Uterine smooth muscle cell (primary cell): ENCODE measurements around the gene ANKRD65. TPM values are rescaled to one million over a fixed set of nuclear protein-coding genes. Genes with fewer than 3 reads are reported as not detected.

Experiments used
- total RNA-seq: library from RNA; depleted of rRNA; stranded (reverse); fragments of >200 nt; gene quantifications from 2 replicates; pipeline ENCODE4 v1.2.3, GENCODE V29; 2014

The ANKRD65 gene
- total RNA-seq, result 0.77 and 0.87 TPM in 2 replicates

GRCh38 chr1:1421147-1421906 is at the start of gene ANKRD65:
Gene ANKRD65 (minus strand): TSS chr1:1421276. CDS start chr1:1421005, 271 bp downstream.

GRCh38 chr1:1449099-1449739 is 28.1 kb upstream of the ANKRD65 start, which contains the start of gene ATAD3C:
Gene ATAD3C (plus strand): TSS chr1:1449689. CDS start chr1:1450684, 995 bp downstream.

DNA sequence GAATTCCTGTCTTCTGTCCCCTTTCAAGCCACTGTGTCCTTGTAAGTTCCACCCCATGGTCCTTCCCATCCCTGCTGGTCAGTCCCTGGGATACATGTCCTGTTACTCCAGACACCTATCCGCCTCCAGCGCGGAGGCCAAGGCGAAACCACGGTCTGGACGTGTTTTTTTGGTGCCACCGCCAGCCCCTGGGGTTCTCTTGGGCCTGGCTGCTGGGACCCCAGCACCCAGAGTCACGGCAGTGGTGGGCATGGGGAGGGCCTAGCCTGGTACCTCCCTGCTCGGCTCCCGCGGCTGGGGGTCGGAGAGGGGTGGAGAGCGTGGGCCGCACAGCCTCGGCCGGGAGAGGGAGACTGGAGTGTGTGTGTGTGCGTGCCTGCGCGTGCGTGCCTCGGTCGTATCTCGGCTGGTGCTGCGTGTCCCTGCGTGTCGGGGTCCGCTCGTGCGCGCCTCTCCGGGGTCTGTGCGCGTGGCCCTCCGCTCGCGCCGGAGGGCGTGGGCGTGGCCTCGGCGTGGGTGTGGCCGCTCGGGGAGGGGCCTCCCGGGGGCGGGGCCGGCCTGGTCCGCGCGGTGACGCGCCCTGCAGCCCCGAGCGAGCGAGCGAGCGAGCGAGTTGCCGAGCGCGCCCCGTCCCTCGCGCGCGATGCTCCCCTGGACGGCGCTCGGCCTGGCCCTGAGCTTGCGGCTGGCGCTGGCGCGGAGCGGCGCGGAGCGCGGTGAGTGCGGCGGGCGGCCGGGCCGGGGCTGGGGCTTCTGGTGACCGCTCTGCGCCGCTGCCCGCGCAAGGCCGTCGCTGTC is 14.2 kb upstream of the ANKRD65 start, which contains the start of gene VWA1:
Gene VWA1, plus strand, starts transcription at position 585 of the 798 bp plus-strand sequence. Its CDS starts 59 bp downstream, at position 644.

GRCh38 chr1:1406821-1407635 is 14.0 kb downstream of the ANKRD65 start, which contains the start of gene MRPL20:
Gene MRPL20 (minus strand): TSS chr1:1407293. CDS start chr1:1407217, 76 bp downstream.

DNA sequence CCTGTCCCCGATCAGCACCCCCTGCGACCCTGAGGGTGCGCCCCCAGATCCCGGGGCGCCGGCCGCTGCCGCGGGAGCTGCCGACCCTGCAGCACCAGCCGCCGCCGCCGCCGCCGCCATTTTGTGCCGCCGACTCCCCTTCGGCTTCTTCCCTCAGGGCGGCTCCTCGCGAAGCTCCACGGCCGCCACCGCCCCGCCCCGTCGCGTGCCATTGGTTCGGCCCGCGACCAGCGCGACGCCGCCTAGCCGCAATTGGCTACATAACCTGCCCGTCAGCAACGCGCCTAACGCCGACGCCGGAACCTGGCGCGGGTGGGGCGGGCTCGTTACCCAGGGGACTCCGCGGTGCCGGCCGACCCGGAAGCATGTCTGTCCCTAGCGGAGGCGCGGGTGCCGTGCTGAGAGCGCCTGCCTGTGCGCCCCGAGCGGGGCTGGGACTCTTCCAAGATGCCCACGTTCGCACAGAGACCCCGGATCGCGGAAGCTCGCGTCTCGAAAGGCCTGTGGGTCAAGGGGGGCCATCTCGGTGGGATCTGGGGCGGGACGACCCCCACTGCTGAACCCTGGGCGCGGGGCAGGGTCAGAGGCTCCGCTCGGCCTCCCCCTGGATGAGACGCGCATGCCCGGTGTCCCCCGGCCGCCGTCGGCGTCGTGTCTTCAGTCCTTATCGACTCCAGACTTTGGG is 21.7 kb downstream of the ANKRD65 start, which contains the start of gene CCNL2:
Gene CCNL2, minus strand, starts transcription at position 149 of the 685 bp plus-strand sequence. Its CDS starts 29 bp downstream, at position 120.

DNA sequence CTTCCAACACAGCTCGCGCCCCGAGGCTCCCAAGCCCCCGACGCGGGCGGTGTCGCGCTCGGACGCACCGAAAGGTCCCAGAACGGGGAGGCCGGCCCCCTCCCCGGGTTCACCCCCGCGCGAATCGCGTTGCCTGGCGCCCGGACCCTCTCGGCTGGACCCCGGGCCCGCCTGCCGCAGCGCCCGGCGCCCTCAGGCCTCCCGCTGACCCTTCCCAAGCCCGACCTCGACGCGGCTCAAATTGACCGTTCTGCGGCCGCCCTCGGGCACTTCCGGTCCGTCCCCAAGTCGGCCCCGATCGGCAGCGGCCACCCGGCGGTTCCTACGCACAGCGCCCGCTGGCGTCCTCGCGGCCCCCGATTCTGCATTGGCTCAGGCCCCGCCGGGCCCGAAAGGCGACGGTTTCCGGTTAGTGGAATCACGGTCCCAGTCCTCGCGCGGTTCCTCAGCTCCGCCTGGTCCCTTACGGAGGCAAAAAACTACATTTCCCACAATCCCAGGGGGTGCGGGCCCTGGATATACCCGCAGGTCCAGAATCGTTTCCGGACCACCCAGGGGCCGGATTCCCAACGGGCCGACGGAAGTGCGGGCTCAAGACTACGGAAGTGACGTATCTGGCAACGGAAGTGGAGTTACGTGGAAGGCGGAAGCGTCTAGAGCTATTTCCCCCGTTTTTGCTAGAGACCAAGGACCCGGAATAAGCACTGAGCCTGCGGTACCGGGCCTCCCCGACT is 46.0 kb downstream of the ANKRD65 start, which contains the start of gene AURKAIP1:
Gene AURKAIP1, minus strand, starts transcription at position 279 of the 734 bp plus-strand sequence. CDS start 451 bp downstream, outside the sequence.

Other genes with a start within 250 kb of the ANKRD65 start
- 0.12 TPM in 1 of 2 replicates, not detected in the other for gene TTLL10, start 247.4 kb downstream of the ANKRD65 start, total RNA-seq
- gene TNFRSF18, start 214.7 kb downstream of the ANKRD65 start, total RNA-seq, result 0.12 TPM in 1 of 2 replicates, not detected in the other
- gene TNFRSF4, start 207.1 kb downstream of the ANKRD65 start, total RNA-seq, result 0.12 TPM in 1 of 2 replicates, not detected in the other
- gene SDF4, start 189.3 kb downstream of the ANKRD65 start, total RNA-seq, result 100 and 158 TPM in 2 replicates
- 32.0 and 35.1 TPM in 2 replicates for gene B3GALT6, start 189.0 kb downstream of the ANKRD65 start, total RNA-seq
- 1.1 and 2.0 TPM in 2 replicates for gene C1QTNF12, start 174.6 kb downstream of the ANKRD65 start, total RNA-seq
- 37.2 and 51.7 TPM in 2 replicates for gene UBE2J2, start 147.4 kb downstream of the ANKRD65 start, total RNA-seq
- 0.89 and 1.7 TPM in 2 replicates for gene SCNN1D, start 140.8 kb downstream of the ANKRD65 start, total RNA-seq
- gene ACAP3, start 113.3 kb downstream of the ANKRD65 start, total RNA-seq, result 38.2 and 64.0 TPM in 2 replicates
- 15.0 and 24.8 TPM in 2 replicates for gene PUSL1, start 112.7 kb downstream of the ANKRD65 start, total RNA-seq
- gene INTS11, start 96.6 kb downstream of the ANKRD65 start, total RNA-seq, result 56.2 and 67.3 TPM in 2 replicates
- gene CPTP, start 96.5 kb downstream of the ANKRD65 start, total RNA-seq, result 10.3 and 10.5 TPM in 2 replicates
- gene TAS1R3, start 90.0 kb downstream of the ANKRD65 start, total RNA-seq, result 0.11 and 0.12 TPM in 2 replicates
- 133 and 150 TPM in 2 replicates for gene DVL1, start 71.9 kb downstream of the ANKRD65 start, total RNA-seq
- gene MXRA8, start 62.7 kb downstream of the ANKRD65 start, total RNA-seq, result 203 and 230 TPM in 2 replicates
- 94.9 and 118 TPM in 2 replicates for gene AURKAIP1, start 46.1 kb downstream of the ANKRD65 start, total RNA-seq
- 125 and 147 TPM in 2 replicates for gene CCNL2, start 21.9 kb downstream of the ANKRD65 start, total RNA-seq
- 72.1 and 100 TPM in 2 replicates for gene MRPL20, start 14.0 kb downstream of the ANKRD65 start, total RNA-seq
- gene VWA1, start 14.4 kb upstream of the ANKRD65 start, total RNA-seq, result 3.2 and 5.1 TPM in 2 replicates
- 0.50 TPM in 1 of 2 replicates, not detected in the other for gene ATAD3C, start 28.4 kb upstream of the ANKRD65 start, total RNA-seq
- 16.9 and 35.3 TPM in 2 replicates for gene ATAD3B, start 50.5 kb upstream of the ANKRD65 start, total RNA-seq
- 33.6 and 79.5 TPM in 2 replicates for gene ATAD3A, start 90.9 kb upstream of the ANKRD65 start, total RNA-seq
- gene TMEM240, start 119.3 kb upstream of the ANKRD65 start, total RNA-seq, result 3.3 and 7.2 TPM in 2 replicates
- 62.5 and 67.6 TPM in 2 replicates for gene SSU72, start 153.6 kb upstream of the ANKRD65 start, total RNA-seq
- gene FNDC10, start 178.9 kb upstream of the ANKRD65 start, total RNA-seq, result 0.77 and 1.00 TPM in 2 replicates
- gene MIB2, start 194.2 kb upstream of the ANKRD65 start, total RNA-seq, result 49.7 and 112 TPM in 2 replicates
- 1.2 and 4.7 TPM in 2 replicates for gene MMP23B, start 210.9 kb upstream of the ANKRD65 start, total RNA-seq
- gene CDK11B, start 237.7 kb upstream of the ANKRD65 start, total RNA-seq, result 8.4 and 12.3 TPM in 2 replicates